GM23338 (cell line): ENCODE measurements around the gene CDK10. TPM values are rescaled to one million over a fixed set of nuclear protein-coding genes. Genes with fewer than 3 reads are reported as not detected.

Source experiments
- ATAC-seq: fragments of 200-7000 bp; cut with Tn5 transposase; 3 replicates; pipeline ENCODE4 v1.9.1; 2020
- DNase-seq: peaks from one replicate; pipeline ENCODE4 v3.0.0-alpha.2; 2015; ENCODE audit warnings: low spot score
- H2AFZ ChIP-seq: fragments of 200-600 bp; sonication (generic); 2 replicates; pipeline ENCODE4 v1.8.0; 2016; ENCODE audit warnings: antibody characterized with exemption, mild to moderate bottlenecking, moderate library complexity
- H3F3A ChIP-seq: fragments of 200-600 bp; sonication (generic); replicated peaks from 2 replicates; pipeline ENCODE4 v1.8.0; 2017; ENCODE audit warnings: antibody characterized with exemption, mixed run types, low read depth
- H3K27ac ChIP-seq: fragments of 200-600 bp; sonication (generic); 2 replicates; pipeline ENCODE4 v1.6.1; 2016; ENCODE audit warnings: low read depth
- H3K27me3 ChIP-seq: fragments of 200-600 bp; sonication (generic); 2 replicates; pipeline ENCODE4 v1.8.0; 2016; ENCODE audit warnings: mild to moderate bottlenecking, mixed run types, moderate library complexity; ENCODE audit not compliant: insufficient read depth
- H3K36me3 ChIP-seq: fragments of 200-600 bp; sonication (generic); 2 replicates; pipeline ENCODE4 v1.8.0; 2016; ENCODE audit warnings: mild to moderate bottlenecking; ENCODE audit not compliant: insufficient read depth
- H3K4me1 ChIP-seq: fragments of 200-600 bp; sonication (generic); 2 replicates; pipeline ENCODE4 v1.8.0; 2016; ENCODE audit warnings: mild to moderate bottlenecking, moderate library complexity; ENCODE audit not compliant: insufficient read depth
- H3K4me2 ChIP-seq: fragments of 200-600 bp; sonication (generic); 2 replicates; pipeline ENCODE4 v1.7.1; 2017; ENCODE audit warnings: mixed run types
- H3K4me3 ChIP-seq: fragments of 200-600 bp; sonication (generic); 2 replicates; pipeline ENCODE4 v1.6.1; 2016; ENCODE audit warnings: mixed run types
- H3K79me2 ChIP-seq: fragments of 200-600 bp; sonication (generic); replicated peaks from 2 replicates; pipeline ENCODE4 v1.8.0; 2017; ENCODE audit warnings: mild to moderate bottlenecking; ENCODE audit not compliant: insufficient read depth
- H3K9me2 ChIP-seq: fragments of 200-600 bp; sonication (generic); 2 replicates; pipeline ENCODE4 v1.8.0; 2017; ENCODE audit not compliant: insufficient read depth
- H4K20me1 ChIP-seq: fragments of 200-600 bp; sonication (generic); replicated peaks from 2 replicates; pipeline ENCODE4 v1.8.0; 2017; ENCODE audit warnings: mild to moderate bottlenecking; ENCODE audit not compliant: insufficient read depth
- H3K27ac Mint-ChIP-seq: 2 replicates; pipeline ENCODE4 v1.8.0; 2020; ENCODE audit warnings: inconsistent platforms, mild to moderate bottlenecking, moderate library complexity, mixed read lengths
- H3K27me3 Mint-ChIP-seq: 3 replicates; pipeline ENCODE4 v1.8.0; 2022; ENCODE audit warnings: low read depth, mild to moderate bottlenecking, moderate library complexity, mixed read lengths, inconsistent platforms; ENCODE audit not compliant: insufficient read depth, poor library complexity
- H3K36me3 Mint-ChIP-seq: 3 replicates; pipeline ENCODE4 v1.8.0; 2021; ENCODE audit warnings: low read depth, mild to moderate bottlenecking, inconsistent platforms, moderate library complexity, mixed read lengths
- H3K4me1 Mint-ChIP-seq: 3 replicates; pipeline ENCODE4 v1.8.0; 2020; ENCODE audit warnings: mild to moderate bottlenecking, inconsistent platforms, mixed read lengths
- H3K4me3 Mint-ChIP-seq: 3 replicates; pipeline ENCODE4 v1.8.0; 2021; ENCODE audit warnings: moderate library complexity, mild to moderate bottlenecking, inconsistent platforms, mixed read lengths
- H3K9me3 Mint-ChIP-seq: 3 replicates; pipeline ENCODE4 v1.8.0; 2020; ENCODE audit warnings: moderate library complexity, mild to moderate bottlenecking, inconsistent platforms, mixed read lengths
- CREB1 ChIP-seq: fragments of 250-450 bp; sonication (Bioruptor Pico); IDR thresholded peaks from 2 replicates; pipeline ENCODE4 v1.5.0; 2020; ENCODE audit warnings: low read depth, mild to moderate bottlenecking, moderate library complexity
- CTCF ChIP-seq, 2 experiments: fragments of 200-600 bp in 1 of 2; sonication (generic) in 1 of 2; conservative IDR thresholded peaks; 2 replicates each; pipeline versions ENCODE4 v1.5.1 to v1.6.1; 2016 to 2017; ENCODE audit warnings: antibody characterized with exemption in 2 of 2, low read depth in 2 of 2, mild to moderate bottlenecking in 2 of 2, moderate library complexity in 1 of 2
- EZH2 ChIP-seq: fragments of 200-600 bp; sonication (generic); IDR thresholded peaks from one replicate; pipeline ENCODE4 v1.8.0; 2017; ENCODE audit warnings: antibody characterized with exemption, mild to moderate bottlenecking, low read depth; ENCODE audit not compliant: unreplicated experiment
- EZH2phosphoT487 ChIP-seq: fragments of 200-600 bp; sonication (generic); IDR thresholded peaks from one replicate; pipeline ENCODE4 v1.8.1; 2018; ENCODE audit warnings: antibody characterized with exemption; ENCODE audit not compliant: unreplicated experiment
- JUNB ChIP-seq: IDR thresholded peaks from one replicate; pipeline ENCODE4 v1.6.1; 2016; ENCODE audit warnings: antibody characterized with exemption; ENCODE audit not compliant: unreplicated experiment
- NANOG ChIP-seq: IDR thresholded peaks from 2 replicates; pipeline ENCODE4 v1.6.1; 2016; ENCODE audit warnings: antibody characterized with exemption, borderline replicate concordance
- POLR2AphosphoS5 ChIP-seq: IDR thresholded peaks from 2 replicates; pipeline ENCODE4 v1.6.1; 2016; ENCODE audit warnings: antibody characterized with exemption, low read depth
- STAT1 ChIP-seq: IDR thresholded peaks from one replicate; pipeline ENCODE4 v1.6.1; 2016; ENCODE audit warnings: antibody characterized with exemption; ENCODE audit not compliant: unreplicated experiment
- ZNF114 ChIP-seq: fragments of 250-450 bp; sonication (Bioruptor Pico); IDR thresholded peaks from 2 replicates; pipeline ENCODE4 v1.5.0; 2020; ENCODE audit warnings: mild to moderate bottlenecking, moderate library complexity
- ZNF331 ChIP-seq: fragments of 250-450 bp; sonication (Bioruptor Pico); IDR thresholded peaks from 2 replicates; pipeline ENCODE4 v1.5.0; 2020; ENCODE audit warnings: low read depth, mild to moderate bottlenecking, moderate library complexity
- polyA plus RNA-seq: library from polyadenylated mRNA; unstranded; fragments of >200 nt; fragmentation: Nextera tagmentation; extraction: Ambion mirVana; gene quantifications from 2 replicates; pipeline ENCODE4 v1.2.1, GENCODE V29; 2016
- total RNA-seq: library from RNA; depleted of rRNA; stranded (reverse); fragments of >200 nt; shearing (Covaris generic); gene quantifications from 2 replicates; pipeline ENCODE4 v1.2.3, GENCODE V29; 2014
- TF ChIP-seq, protein P1 (sequence below): IDR thresholded peaks from one replicate; pipeline ENCODE4 v1.6.1; 2018; ENCODE audit warnings: antibody characterized with exemption; ENCODE audit not compliant: unreplicated experiment

Gene CDK10
- total and polyA plus RNA-seq, 2 experiments from 2014 or later = 64.6 to 88.0 TPM

- H3K4me2 ChIP-seq = no peak overlapping the region
- no peaks in the 10 kb centered on the region for H3K27me3 ChIP-seq
- H2AFZ ChIP-seq = no peak overlapping the region
- H3K9me2 ChIP-seq = no peaks in the 10 kb centered on the region
- TF ChIP-seq CTCF (conservative IDR thresholded peaks at IDR 0.05; ENCODE audit: low read depth in 2 of 2) (no peak), POLR2AphosphoS5 (no peak), ZNF331 (CRISPR knock-in tag) (no peak), JUNB (no peak), EZH2phosphoT487 (no peak), EZH2 (no peak), ZNF114 (CRISPR knock-in tag) (no peak)
- H3K36me3 Mint-ChIP-seq = peaks cover 42% of the 10 kb centered on the region
- H3F3A ChIP-seq = 0 out of 2 replicates have a peak, but pooled peaks cover 6% of the 10 kb centered on the region
- peaks cover 4% of the 10 kb centered on the region; the same call in 1 of the 2 replicates for H4K20me1 ChIP-seq
- no peak overlapping the region for H3K27ac ChIP-seq
- H3K4me3 Mint-ChIP-seq = no peak overlapping the region
- DNase-seq (no peak), ATAC-seq (no peak)
- H3K4me1 Mint-ChIP-seq = no peaks in the 10 kb centered on the region
- no peak overlapping the region for H3K27ac Mint-ChIP-seq
- no peaks in the 10 kb centered on the region for H3K4me1 ChIP-seq
- H3K36me3 ChIP-seq = 0 out of 2 replicates have a peak, but pooled peaks cover 2% of the 10 kb centered on the region
- no peak overlapping the region for H3K4me3 ChIP-seq
- H3K27me3 Mint-ChIP-seq = peaks cover 18% of the 10 kb centered on the region
- 0 out of 2 replicates have a peak, but pooled peaks cover 2% of the 10 kb centered on the region for H3K79me2 ChIP-seq
- H3K9me3 Mint-ChIP-seq = no peaks in the 10 kb centered on the region
These were observed 6.8 kb downstream of the CDK10 start for GRCh38 chr16:89693289-89693731.

DNA sequence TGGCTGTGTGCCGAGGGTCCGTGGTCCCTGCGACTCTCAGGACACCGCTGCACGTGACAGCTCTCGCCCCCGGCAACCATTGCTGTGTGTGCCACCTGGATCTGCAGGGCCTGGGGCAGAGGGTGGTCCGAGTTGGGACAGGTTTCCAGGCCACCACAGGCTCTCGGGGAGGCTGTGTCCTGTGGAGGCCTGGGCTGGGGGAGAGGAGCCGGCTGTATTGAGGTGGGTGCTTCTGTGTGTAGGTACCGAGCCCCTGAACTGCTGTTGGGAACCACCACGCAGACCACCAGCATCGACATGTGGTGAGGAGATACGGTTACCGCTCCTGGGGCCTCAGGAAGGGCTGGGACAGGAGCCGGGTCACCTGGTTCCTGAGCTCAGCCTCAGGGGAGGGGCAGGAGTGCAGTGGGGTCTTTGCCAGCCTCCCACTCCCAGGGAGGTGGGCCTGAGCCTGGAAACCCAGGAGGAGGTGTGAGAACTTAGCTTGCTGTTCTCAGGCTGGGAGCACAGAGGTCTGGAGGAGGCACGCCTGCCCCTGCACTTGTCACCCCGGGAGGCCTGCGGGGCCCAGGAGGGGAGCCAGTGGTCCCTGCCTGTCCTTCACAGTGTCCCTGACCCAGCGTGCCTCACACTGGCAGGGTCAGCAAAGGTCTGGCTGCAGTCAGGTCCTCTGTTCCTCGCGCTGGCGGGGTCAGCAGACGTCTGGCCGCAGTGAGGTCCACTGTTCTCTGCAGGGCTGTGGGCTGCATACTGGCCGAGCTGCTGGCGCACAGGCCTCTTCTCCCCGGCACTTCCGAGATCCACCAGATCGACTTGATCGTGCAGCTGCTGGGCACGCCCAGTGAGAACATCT lies 7.7 kb downstream of the CDK10 start:
- peaks cover 24% of the 10 kb centered on the region for H3K27me3 Mint-ChIP-seq
- Histone ChIP-seq H2AFZ (no peak overlapping the region), H3K4me2 (no peak overlapping the region), H3K27me3 (no peaks in the 10 kb centered on the region), H3F3A (peaks cover 6% of the 10 kb centered on the region; the same call in 1 of the 2 replicates), H3K4me1 (no peaks in the 10 kb centered on the region), H3K36me3 (0 out of 2 replicates have a peak, but pooled peaks cover 2% of the 10 kb centered on the region), H3K27ac (no peak overlapping the region), H3K9me2 (no peaks in the 10 kb centered on the region), H4K20me1 (peaks cover 1% of the 10 kb centered on the region; the same call in 1 of the 2 replicates), H3K79me2 (no peaks in the 10 kb centered on the region), H3K4me3 (no peak overlapping the region)
- no peak overlapping the region for H3K4me3 Mint-ChIP-seq
- no peak for DNase-seq
- H3K27ac Mint-ChIP-seq = no peak overlapping the region
- peaks cover 2% of the 10 kb centered on the region; the same call in 1 of the 3 replicates for H3K4me1 Mint-ChIP-seq
- no peaks in the 10 kb centered on the region for H3K9me3 Mint-ChIP-seq
- H3K36me3 Mint-ChIP-seq = peaks cover 44% of the 10 kb centered on the region
- no peak for ATAC-seq
- TF ChIP-seq ZNF331 (CRISPR knock-in tag) = no peak
- TF ChIP-seq EZH2phosphoT487 = no peak
- no peak for TF ChIP-seq NANOG
- TF ChIP-seq, protein P1, sequence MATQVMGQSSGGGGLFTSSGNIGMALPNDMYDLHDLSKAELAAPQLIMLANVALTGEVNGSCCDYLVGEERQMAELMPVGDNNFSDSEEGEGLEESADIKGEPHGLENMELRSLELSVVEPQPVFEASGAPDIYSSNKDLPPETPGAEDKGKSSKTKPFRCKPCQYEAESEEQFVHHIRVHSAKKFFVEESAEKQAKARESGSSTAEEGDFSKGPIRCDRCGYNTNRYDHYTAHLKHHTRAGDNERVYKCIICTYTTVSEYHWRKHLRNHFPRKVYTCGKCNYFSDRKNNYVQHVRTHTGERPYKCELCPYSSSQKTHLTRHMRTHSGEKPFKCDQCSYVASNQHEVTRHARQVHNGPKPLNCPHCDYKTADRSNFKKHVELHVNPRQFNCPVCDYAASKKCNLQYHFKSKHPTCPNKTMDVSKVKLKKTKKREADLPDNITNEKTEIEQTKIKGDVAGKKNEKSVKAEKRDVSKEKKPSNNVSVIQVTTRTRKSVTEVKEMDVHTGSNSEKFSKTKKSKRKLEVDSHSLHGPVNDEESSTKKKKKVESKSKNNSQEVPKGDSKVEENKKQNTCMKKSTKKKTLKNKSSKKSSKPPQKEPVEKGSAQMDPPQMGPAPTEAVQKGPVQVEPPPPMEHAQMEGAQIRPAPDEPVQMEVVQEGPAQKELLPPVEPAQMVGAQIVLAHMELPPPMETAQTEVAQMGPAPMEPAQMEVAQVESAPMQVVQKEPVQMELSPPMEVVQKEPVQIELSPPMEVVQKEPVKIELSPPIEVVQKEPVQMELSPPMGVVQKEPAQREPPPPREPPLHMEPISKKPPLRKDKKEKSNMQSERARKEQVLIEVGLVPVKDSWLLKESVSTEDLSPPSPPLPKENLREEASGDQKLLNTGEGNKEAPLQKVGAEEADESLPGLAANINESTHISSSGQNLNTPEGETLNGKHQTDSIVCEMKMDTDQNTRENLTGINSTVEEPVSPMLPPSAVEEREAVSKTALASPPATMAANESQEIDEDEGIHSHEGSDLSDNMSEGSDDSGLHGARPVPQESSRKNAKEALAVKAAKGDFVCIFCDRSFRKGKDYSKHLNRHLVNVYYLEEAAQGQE = no peak
- TF ChIP-seq CTCF (conservative IDR thresholded peaks at IDR 0.05; ENCODE audit: low read depth in 2 of 2) = no peak
- no peak for TF ChIP-seq STAT1
- no peak for TF ChIP-seq JUNB
- TF ChIP-seq ZNF114 (CRISPR knock-in tag) = no peak
- TF ChIP-seq POLR2AphosphoS5 = no peak
- no peak for TF ChIP-seq EZH2
- no peak for TF ChIP-seq CREB1 (CRISPR knock-in tag)
